Measurements from ENCODE around the gene HOXD4.

DNA sequence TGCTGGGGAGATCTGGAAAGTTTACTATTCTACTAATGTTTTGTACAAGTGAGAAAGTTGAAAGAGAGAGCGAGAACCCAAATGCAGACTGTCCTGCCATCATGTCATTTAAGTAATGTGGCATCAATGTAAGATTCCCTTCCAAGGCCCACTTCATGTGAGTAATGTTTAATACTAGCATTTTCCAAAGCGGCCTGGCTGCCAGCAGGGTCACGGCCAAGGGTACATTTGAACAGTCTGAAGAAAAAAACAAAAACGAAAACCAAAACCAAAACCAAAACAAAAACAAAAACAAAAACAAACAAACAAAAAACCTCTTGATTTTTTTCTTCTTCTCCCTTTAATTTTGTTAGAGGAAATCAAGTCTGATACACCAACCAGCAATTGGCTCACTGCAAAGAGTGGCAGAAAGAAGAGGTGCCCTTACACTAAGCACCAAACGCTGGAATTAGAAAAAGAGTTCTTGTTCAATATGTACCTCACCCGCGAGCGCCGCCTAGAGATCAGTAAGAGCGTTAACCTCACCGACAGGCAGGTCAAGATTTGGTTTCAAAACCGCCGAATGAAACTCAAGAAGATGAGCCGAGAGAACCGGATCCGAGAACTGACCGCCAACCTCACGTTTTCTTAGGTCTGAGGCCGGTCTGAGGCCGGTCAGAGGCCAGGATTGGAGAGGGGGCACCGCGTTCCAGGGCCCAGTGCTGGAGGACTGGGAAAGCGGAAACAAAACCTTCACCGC is 32.6 kb upstream of the HOXD4 start:
- TF ChIP-seq ZFP30 (CRISPR knock-in tag; IDR thresholded peaks at IDR 0.05) (no peak), ESRRG (CRISPR knock-in tag; IDR thresholded peaks at IDR 0.05) (no peak), ZNF8 (CRISPR knock-in tag; IDR thresholded peaks at IDR 0.05) (no peak)

Data from SK-N-SH treated with all-trans-retinoic acid at 6 μM for 48 hours (cell line).